ENCODE results near the gene SIGLEC9. TPM values are rescaled to one million over a fixed set of nuclear protein-coding genes. Genes with fewer than 3 reads are reported as not detected.
"Not testable (repeated sequence)": the region's sequence is repeated elsewhere in the genome, so short reads cannot be mapped to it uniquely, and the experiment has no call there.

SIGLEC9 gene
- total RNA-seq, 4 donors from 2014 or later, result 0.51 to 2.6 (median 1.7) TPM

DNA sequence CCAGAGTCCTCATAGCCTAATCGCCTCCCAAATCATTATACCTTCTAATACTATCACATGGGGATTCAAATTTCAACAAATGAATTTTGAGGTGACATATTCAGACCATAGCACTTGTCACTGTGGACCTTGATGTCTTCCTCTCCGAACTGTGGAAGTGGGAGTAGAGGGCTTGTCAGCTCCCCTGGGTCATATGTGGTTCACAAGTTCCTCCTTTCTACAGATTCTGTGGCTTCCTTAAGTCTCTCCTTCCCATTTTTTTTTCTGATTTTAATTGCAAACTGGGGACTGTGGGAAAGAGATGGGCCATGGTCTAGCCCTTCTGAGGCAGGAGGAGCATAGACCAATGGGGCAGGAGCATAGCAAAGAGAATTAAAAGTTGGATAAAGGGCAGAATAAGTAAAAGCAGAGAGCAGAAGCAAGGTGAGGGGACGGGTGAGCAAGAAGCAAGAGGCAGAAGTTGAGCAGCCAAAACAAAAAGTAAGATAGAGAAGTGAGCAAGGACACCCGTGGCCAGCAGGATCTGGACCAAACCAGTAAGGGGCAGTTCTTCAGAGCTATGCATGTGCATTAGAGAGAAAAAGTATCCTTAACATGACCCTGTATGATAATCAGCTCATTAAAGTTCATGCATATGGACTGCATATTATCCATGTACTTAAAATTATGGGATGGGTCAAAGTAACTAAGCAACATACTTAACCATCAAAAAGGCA, 14.8 kb downstream of the SIGLEC9 start:
- DNase-seq, result no peak

DNA sequence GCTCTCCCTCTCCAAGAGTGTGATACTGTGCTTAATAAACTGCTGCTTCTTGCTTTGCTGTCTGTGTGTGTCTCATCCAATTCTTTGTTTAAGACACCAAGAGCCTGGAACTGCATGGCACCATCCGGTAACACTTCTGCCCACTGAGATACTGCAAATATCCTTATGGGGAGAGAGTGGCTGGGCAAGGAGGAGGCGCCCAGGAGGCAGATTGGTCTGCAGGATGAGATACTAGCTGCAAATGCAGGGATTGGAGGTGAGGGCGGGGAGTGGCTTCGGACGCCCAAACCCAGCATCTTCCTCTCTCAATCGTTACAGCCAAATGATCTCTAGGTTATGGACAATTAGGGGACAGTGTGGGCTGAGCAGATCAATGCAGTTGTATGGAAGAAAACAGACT, 15.7 kb downstream of the SIGLEC9 start:
- Histone ChIP-seq H3K4me1 (no peaks in the 10 kb centered on the region), H3K27ac (no peak overlapping the region), H3K36me3 (no peaks in the 10 kb centered on the region), H3K4me3 (no peak overlapping the region), H3K9me3 (no peaks in the 10 kb centered on the region), H3K27me3 (no peaks in the 10 kb centered on the region)
- DNase-seq, result no peak
- intact Hi-C loops (cut with DNase I; ENCODE audit: low total_unique reads), result no loop called here
- no peak for TF ChIP-seq POLR2A (IDR thresholded peaks at IDR 0.05)
- TF ChIP-seq, protein P1, sequence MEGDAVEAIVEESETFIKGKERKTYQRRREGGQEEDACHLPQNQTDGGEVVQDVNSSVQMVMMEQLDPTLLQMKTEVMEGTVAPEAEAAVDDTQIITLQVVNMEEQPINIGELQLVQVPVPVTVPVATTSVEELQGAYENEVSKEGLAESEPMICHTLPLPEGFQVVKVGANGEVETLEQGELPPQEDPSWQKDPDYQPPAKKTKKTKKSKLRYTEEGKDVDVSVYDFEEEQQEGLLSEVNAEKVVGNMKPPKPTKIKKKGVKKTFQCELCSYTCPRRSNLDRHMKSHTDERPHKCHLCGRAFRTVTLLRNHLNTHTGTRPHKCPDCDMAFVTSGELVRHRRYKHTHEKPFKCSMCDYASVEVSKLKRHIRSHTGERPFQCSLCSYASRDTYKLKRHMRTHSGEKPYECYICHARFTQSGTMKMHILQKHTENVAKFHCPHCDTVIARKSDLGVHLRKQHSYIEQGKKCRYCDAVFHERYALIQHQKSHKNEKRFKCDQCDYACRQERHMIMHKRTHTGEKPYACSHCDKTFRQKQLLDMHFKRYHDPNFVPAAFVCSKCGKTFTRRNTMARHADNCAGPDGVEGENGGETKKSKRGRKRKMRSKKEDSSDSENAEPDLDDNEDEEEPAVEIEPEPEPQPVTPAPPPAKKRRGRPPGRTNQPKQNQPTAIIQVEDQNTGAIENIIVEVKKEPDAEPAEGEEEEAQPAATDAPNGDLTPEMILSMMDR (IDR thresholded peaks at IDR 0.05), result no peak

More for the DNA sequence above, 14.8 kb downstream of the SIGLEC9 start:
- no peaks in the 10 kb centered on the region for H3K9me3 ChIP-seq
- no peak overlapping the region for H3K27ac ChIP-seq
- no peaks in the 10 kb centered on the region for H3K27me3 ChIP-seq
- no peaks in the 10 kb centered on the region for H3K36me3 ChIP-seq
- TF ChIP-seq, protein P1 (IDR thresholded peaks at IDR 0.05), result no peak
- no peak for TF ChIP-seq POLR2A (IDR thresholded peaks at IDR 0.05)
- H3K4me3 ChIP-seq, result no peak overlapping the region
- H3K4me1 ChIP-seq, result no peaks in the 10 kb centered on the region
- intact Hi-C loops (cut with DNase I; ENCODE audit: low total_unique reads), result no loop called here

DNA sequence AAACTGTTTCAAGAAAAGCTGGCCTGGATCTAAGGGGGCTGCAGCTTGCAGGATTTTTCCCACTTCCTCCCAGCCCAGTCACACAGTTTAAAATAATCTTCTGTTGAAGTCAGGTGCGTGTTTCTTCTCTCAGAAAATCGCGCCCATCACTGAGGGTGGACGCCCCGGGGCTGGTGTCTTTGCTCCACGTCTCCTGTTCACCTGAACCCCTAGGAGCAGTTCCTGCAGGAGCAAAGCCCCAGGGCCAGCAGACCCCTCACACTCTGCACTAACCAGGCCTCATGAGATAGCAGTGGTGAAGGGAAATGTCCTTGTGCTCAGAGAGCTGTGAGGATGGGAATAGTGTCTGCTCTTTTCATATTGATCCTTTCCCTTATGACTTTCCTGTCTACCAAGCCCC, 16.5 kb downstream of the SIGLEC9 start:
- Histone ChIP-seq H3K36me3 (no peaks in the 10 kb centered on the region), H3K4me3 (no peak overlapping the region), H3K9me3 (no peaks in the 10 kb centered on the region), H3K27ac (no peak overlapping the region), H3K4me1 (no peaks in the 10 kb centered on the region), H3K27me3 (no peaks in the 10 kb centered on the region)
- TF ChIP-seq POLR2A (IDR thresholded peaks at IDR 0.05), result no peak
- TF ChIP-seq, protein P1 (IDR thresholded peaks at IDR 0.05), result no peak
- DNase-seq, result no peak
- intact Hi-C loops (cut with DNase I; ENCODE audit: low total_unique reads), result no loop called here

DNA sequence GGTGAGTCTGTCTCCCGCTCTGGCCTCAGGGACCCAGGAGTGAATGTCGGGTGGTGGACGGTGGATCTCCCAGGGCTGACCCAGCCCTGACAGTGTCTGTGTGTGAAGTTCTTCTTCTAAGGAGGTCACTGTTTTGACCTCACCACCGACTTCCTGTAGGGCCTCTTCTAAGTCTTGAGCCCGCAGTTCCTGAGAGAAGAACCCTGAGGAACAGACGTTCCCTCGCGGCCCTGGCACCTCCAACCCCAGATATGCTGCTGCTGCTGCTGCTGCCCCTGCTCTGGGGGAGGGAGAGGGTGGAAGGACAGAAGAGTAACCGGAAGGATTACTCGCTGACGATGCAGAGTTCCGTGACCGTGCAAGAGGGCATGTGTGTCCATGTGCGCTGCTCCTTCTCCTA, 17.4 kb downstream of the SIGLEC9 start, which contains the start of gene SIGLEC7:
Gene SIGLEC7, plus strand, starts transcription at position 183 of the 400 bp plus-strand sequence. Its CDS starts 69 bp downstream, at position 252.
- Histone ChIP-seq H3K9me3 (no peaks in the 10 kb centered on the region), H3K36me3 (no peaks in the 10 kb centered on the region), H3K4me3 (no peak within 1 kb of the TSS), H3K27me3 (no peaks in the 10 kb centered on the region), H3K4me1 (no peaks in the 10 kb centered on the region), H3K27ac (no peak within 1 kb of the TSS)
- DNase-seq, result no peak
- intact Hi-C loops (cut with DNase I; ENCODE audit: low total_unique reads), result no loop called here
- no peak for TF ChIP-seq POLR2A (IDR thresholded peaks at IDR 0.05)
- TF ChIP-seq, protein P1 (IDR thresholded peaks at IDR 0.05), result no peak

DNA sequence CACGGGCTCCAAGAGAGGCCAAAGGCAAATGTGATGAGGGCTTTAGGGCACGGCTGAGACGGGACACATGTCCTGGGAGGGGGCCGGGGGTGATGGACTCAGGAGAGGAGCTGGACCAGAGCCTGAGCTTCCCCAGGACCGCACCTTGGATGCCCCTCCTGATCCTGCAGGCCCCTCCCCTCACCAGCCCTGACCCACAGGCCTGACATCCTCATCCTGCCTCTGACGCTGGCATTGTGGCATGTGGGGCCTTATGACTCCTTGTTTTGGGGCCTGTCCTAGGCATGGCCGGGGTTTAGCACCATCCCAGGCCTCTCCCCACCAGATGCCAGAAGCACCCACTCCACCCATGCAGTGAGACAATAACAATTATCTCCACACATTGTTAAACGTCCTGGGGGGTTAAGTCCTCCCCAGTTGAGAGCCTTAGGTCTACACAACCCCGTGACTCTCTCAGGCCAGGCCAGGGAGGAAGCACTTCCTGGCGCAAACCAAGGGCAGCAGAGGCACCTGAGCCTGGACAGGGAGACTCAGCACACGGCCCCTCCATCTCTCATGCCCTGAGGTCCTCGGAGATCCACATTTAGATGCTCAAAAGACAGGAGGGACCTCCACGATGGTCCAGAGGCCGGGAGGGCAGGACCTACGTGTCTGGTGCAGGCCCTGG, 18.2 kb downstream of the SIGLEC9 start:
- DNase-seq, result not testable (repeated sequence)

More for the DNA sequence above, 18.2 kb downstream of the SIGLEC9 start:
- H3K4me3 ChIP-seq; H3K4me1 ChIP-seq; H3K27me3 ChIP-seq; H3K9me3 ChIP-seq; intact Hi-C loops (cut with DNase I; ENCODE audit: low total_unique reads); H3K36me3 ChIP-seq; H3K27ac ChIP-seq: not testable (repeated sequence)
